OCI-LY3 (cell line): Measurements from ENCODE around the gene APOA4.

Source experiments
- H2AFZ ChIP-seq: fragments of 200-600, 300-600 bp; shearing (Covaris generic); 2 replicates; pipeline ENCODE4 v1.6.0; 2014; ENCODE audit warnings: antibody characterized with exemption, low read depth, low read length
- H3K27ac ChIP-seq: fragments of 200-600, 300-600 bp; sonication (generic); 2 replicates; pipeline ENCODE4 v1.5.1; 2014; ENCODE audit warnings: mild to moderate bottlenecking, low read length, moderate library complexity, mixed read lengths
- H3K27me3 ChIP-seq: fragments of 200-600, 300-600 bp; sonication (generic); 2 replicates; pipeline ENCODE4 v1.6.1; 2014; ENCODE audit warnings: low read depth, low read length, mixed read lengths
- H3K36me3 ChIP-seq: fragments of 200-600, 300-600 bp; sonication (generic); replicated peaks from 2 replicates; pipeline ENCODE3; 2014; ENCODE audit warnings: low read depth, low read length, mixed read lengths
- H3K4me1 ChIP-seq: fragments of 300-600, 200-600 bp; sonication (generic); 2 replicates; pipeline ENCODE4 v1.6.1; 2014; ENCODE audit warnings: low read length, mixed read lengths
- H3K4me2 ChIP-seq: fragments of 200-600, 300-600 bp; sonication (generic); 2 replicates; pipeline ENCODE4 v1.6.1; 2014; ENCODE audit warnings: low read length, mixed read lengths
- H3K4me3 ChIP-seq: fragments of 300-600, 200-600 bp; sonication (generic); 2 replicates; pipeline ENCODE4 v1.5.1; 2014; ENCODE audit warnings: antibody characterized with exemption, mild to moderate bottlenecking, low read length, moderate library complexity
- H3K79me2 ChIP-seq: fragments of 300-600, 200-600 bp; shearing (Covaris generic); 2 replicates; pipeline ENCODE4 v1.6.1; 2014; ENCODE audit warnings: mild to moderate bottlenecking, low read length, mixed read lengths
- H3K9ac ChIP-seq: fragments of 300-600, 200-600 bp; shearing (Covaris generic); 2 replicates; pipeline ENCODE4 v1.6.0; 2014; ENCODE audit warnings: mild to moderate bottlenecking, low read length, moderate library complexity
- H3K9me3 ChIP-seq: fragments of 200-600, 300-600 bp; shearing (Covaris generic); 2 replicates; pipeline ENCODE4 v1.6.1; 2014; ENCODE audit warnings: low read length, mixed read lengths; ENCODE audit not compliant: insufficient read depth
- H4K20me1 ChIP-seq: fragments of 200-600, 300-600 bp; sonication (generic); 2 replicates; pipeline ENCODE4 v1.6.1; 2016; ENCODE audit warnings: low read length, mixed read lengths; ENCODE audit not compliant: insufficient read depth
- CTCF ChIP-seq: fragments of 200-600, 300-600 bp; sonication (generic); IDR thresholded peaks from 2 replicates; pipeline ENCODE4 v1.5.1; 2014; ENCODE audit warnings: antibody characterized with exemption, low read length, low read depth
- EZH2phosphoT487 ChIP-seq: fragments of 200-600 bp; shearing (Covaris generic); IDR thresholded peaks from 2 replicates; pipeline ENCODE4 v1.6.1; 2018; ENCODE audit warnings: antibody characterized with exemption, mixed run types, low read depth

APOA4 gene

GRCh38 chr11:116847612-116848011, 24.5 kb upstream of the APOA4 start:
- no peak for TF ChIP-seq CTCF
- TF ChIP-seq EZH2phosphoT487 = no peak
- H3K9ac ChIP-seq = no peak overlapping the region

DNA sequence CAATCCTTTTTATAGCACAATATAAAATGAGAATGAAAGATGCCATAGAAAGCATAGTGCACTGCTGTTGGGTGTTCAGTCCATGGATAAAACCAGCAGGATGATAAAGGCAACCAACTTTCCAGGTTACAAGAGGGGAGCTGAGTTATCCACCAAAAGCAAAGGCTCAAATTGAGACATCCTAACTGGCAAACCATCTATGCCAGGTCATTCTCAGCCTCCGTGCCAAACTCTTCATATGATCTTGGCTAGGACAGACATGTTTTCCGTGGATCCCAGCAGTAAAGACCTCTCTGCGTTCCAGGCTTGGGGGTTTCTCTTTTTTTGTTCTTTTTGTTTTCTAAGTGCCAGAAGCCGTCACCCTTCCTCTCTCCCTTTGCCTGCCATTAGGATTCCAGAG, 21.6 kb upstream of the APOA4 start:
- H3K9ac ChIP-seq = no peak overlapping the region

More at GRCh38 chr11:116847612-116848011, 24.5 kb upstream of the APOA4 start:
- Histone ChIP-seq H3K4me3 (no peak overlapping the region), H3K79me2 (no peaks in the 10 kb centered on the region), H3K9me3 (no peaks in the 10 kb centered on the region), H3K27ac (no peak overlapping the region), H3K4me1 (peaks cover 3% of the 10 kb centered on the region), H3K36me3 (peaks cover 15% of the 10 kb centered on the region), H3K27me3 (no peaks in the 10 kb centered on the region), H3K4me2 (no peak overlapping the region), H2AFZ (no peak overlapping the region), H4K20me1 (no peaks in the 10 kb centered on the region)

DNA sequence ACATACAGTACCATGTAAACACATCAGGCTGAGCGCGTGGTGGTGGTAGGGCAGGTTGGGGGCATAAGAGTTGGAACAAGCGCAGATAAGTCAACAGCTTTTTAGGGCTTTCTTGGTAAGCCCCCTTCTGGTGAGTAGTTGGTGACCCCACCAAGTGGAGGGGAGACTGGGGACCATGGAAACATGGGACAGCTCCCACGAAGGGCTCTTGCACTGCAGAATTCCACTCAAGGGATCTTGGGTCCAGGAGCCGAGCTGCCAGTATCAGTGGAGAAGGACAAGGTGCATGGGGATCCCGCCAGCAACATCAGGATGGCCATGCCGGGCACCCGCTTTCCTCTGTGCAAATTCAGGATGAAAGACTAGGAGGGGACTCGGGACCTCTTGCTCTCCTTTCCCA, 20.6 kb upstream of the APOA4 start:
- no peak overlapping the region for H3K27ac ChIP-seq
- H3K9me3 ChIP-seq = no peaks in the 10 kb centered on the region
- H4K20me1 ChIP-seq = no peaks in the 10 kb centered on the region
- H2AFZ ChIP-seq = no peak overlapping the region
- H3K27me3 ChIP-seq = no peaks in the 10 kb centered on the region
- H3K4me2 ChIP-seq = no peak overlapping the region
- no peaks in the 10 kb centered on the region for H3K4me1 ChIP-seq
- no peaks in the 10 kb centered on the region for H3K79me2 ChIP-seq
- H3K36me3 ChIP-seq = peaks cover 15% of the 10 kb centered on the region
- TF ChIP-seq EZH2phosphoT487 (no peak), CTCF (no peak)
- H3K4me3 ChIP-seq = no peak overlapping the region
- no peak overlapping the region for H3K9ac ChIP-seq

More for the DNA sequence above, 21.6 kb upstream of the APOA4 start:
- Histone ChIP-seq H2AFZ (no peak overlapping the region), H3K27me3 (no peaks in the 10 kb centered on the region), H3K36me3 (peaks cover 15% of the 10 kb centered on the region), H3K9me3 (no peaks in the 10 kb centered on the region), H4K20me1 (no peaks in the 10 kb centered on the region), H3K4me2 (no peak overlapping the region), H3K79me2 (no peaks in the 10 kb centered on the region), H3K4me3 (no peak overlapping the region), H3K27ac (no peak overlapping the region), H3K4me1 (no peaks in the 10 kb centered on the region)
- no peak for TF ChIP-seq CTCF
- no peak for TF ChIP-seq EZH2phosphoT487

- Histone ChIP-seq H3K27me3 (no peaks in the 10 kb centered on the region), H3K4me2 (no peak overlapping the region), H3K4me1 (no peaks in the 10 kb centered on the region), H3K79me2 (no peaks in the 10 kb centered on the region), H3K9ac (no peak overlapping the region), H3K27ac (no peak overlapping the region), H4K20me1 (no peaks in the 10 kb centered on the region), H3K9me3 (no peaks in the 10 kb centered on the region), H3K36me3 (peaks cover 15% of the 10 kb centered on the region), H3K4me3 (no peak overlapping the region), H2AFZ (no peak overlapping the region)
- no peak for TF ChIP-seq EZH2phosphoT487
- TF ChIP-seq CTCF = no peak
These were observed 19.8 kb upstream of the APOA4 start for GRCh38 chr11:116842909-116843308.
